ENCODE results near the gene IQUB.

IQUB gene

DNA sequence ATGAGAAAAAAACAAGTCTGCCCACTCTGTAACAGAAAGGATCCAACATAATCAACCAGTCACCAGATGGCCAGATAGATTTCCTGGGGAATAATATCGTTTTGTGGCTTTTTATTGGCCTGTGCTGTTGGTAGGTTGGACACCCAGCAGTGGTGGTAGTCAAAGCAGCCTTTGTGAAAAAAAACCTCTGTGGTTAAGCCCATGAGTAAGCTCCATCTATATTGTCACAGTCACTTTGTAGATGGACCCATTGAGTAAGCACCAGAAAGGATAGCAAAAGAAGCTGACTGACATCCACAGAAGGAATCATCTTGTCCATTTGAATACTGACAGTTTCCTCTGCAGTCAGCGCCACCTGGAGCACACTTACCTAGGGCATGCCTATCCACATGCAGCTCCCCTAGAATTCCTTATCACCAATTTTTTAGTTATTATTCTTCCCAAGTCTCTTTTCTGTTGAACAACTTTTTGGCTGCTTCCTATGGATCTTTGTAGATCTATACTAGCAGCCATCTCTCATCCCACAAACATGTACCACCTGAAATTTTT is 96.9 kb downstream of the IQUB start:
- Histone ChIP-seq H3K4me3 (ENCODE audit: low read depth in 1 of 2, low read length in 2 of 2) (no peak overlapping the region), H3K27me3 (ENCODE audit: low read depth, low read length) (no peaks in the 10 kb centered on the region), H3K9me3 (ENCODE audit: control insufficient read depth in 1 of 2, low read length in 2 of 2) (no peaks in the 10 kb centered on the region), H3K27ac (ENCODE audit: low read length) (no peak overlapping the region), H3K4me1 (ENCODE audit: control insufficient read depth in 1 of 2, insufficient read depth in 2 of 2, low read length in 2 of 2) (no peaks in the 10 kb centered on the region), H3K36me3 (ENCODE audit: control insufficient read depth in 1 of 2, insufficient read depth in 2 of 2, low read length in 2 of 2) (no peaks in the 10 kb centered on the region)

DNA sequence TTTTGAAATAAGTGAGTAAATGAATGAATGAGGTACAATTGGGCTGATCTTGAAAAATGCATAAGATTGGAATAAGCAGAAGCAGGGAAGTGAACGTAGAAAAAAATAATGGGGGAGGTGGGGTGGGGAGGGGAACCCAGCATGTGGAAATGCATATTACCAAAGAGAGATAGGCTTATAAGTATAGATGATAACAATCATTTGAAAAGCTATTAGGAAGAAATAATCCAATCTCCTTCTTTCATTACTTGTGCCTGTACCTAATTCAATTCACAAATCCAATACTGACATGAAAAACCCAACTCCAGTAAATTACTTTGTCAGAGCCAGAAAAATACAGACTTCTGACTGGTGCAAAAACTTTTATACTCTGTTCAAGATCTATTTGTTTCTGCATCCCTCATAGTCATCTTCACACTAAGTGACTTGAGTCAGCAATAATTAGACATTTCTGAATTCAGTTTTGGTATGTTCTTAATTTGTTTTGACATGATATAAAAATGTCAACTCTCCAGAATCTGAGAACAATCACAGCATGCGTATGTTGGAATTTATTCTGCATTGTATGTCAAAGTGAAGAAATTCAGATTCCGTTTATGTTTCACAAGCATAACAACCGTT is 99.2 kb downstream of the IQUB start:
- Histone ChIP-seq H3K27ac (ENCODE audit: low read length) (no peak overlapping the region), H3K9me3 (ENCODE audit: control insufficient read depth in 1 of 2, low read length in 2 of 2) (no peaks in the 10 kb centered on the region), H3K4me1 (ENCODE audit: control insufficient read depth in 1 of 2, insufficient read depth in 2 of 2, low read length in 2 of 2) (no peaks in the 10 kb centered on the region), H3K36me3 (ENCODE audit: control insufficient read depth in 1 of 2, insufficient read depth in 2 of 2, low read length in 2 of 2) (no peaks in the 10 kb centered on the region), H3K27me3 (ENCODE audit: low read depth, low read length) (no peaks in the 10 kb centered on the region), H3K4me3 (ENCODE audit: low read depth in 1 of 2, low read length in 2 of 2) (no peak overlapping the region)

DNA sequence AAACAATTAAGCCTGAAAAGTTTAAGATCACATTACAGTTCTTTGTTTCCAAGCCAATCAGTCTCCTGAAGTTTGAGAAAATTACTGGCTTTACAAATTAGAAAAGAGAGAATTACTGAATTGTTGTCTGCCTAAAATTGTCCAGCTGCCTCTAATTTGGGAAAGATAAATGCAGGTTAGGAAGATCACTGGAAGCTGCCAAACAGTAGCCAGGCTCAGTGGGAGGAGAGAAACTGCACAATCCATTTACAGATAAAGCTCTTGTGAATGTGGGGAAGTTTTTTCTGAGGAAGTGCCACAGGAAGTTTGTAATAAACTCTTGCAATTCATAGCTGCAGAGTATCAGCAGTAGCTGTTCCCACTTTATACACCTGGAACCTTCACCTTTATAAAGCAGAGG is 100.7 kb downstream of the IQUB start:
- Histone ChIP-seq H3K27ac (ENCODE audit: low read length) (no peak overlapping the region), H3K27me3 (ENCODE audit: low read depth, low read length) (no peaks in the 10 kb centered on the region), H3K36me3 (ENCODE audit: control insufficient read depth in 1 of 2, insufficient read depth in 2 of 2, low read length in 2 of 2) (no peaks in the 10 kb centered on the region), H3K4me1 (ENCODE audit: control insufficient read depth in 1 of 2, insufficient read depth in 2 of 2, low read length in 2 of 2) (no peaks in the 10 kb centered on the region), H3K4me3 (ENCODE audit: low read depth in 1 of 2, low read length in 2 of 2) (no peak overlapping the region), H3K9me3 (ENCODE audit: control insufficient read depth in 1 of 2, low read length in 2 of 2) (no peaks in the 10 kb centered on the region)

GRCh38 chr7:123432601-123433000 is 101.8 kb downstream of the IQUB start:
- Histone ChIP-seq H3K4me1 (ENCODE audit: control insufficient read depth in 1 of 2, insufficient read depth in 2 of 2, low read length in 2 of 2) (no peaks in the 10 kb centered on the region), H3K4me3 (ENCODE audit: low read depth in 1 of 2, low read length in 2 of 2) (no peak overlapping the region), H3K9me3 (ENCODE audit: control insufficient read depth in 1 of 2, low read length in 2 of 2) (no peaks in the 10 kb centered on the region), H3K27me3 (ENCODE audit: low read depth, low read length) (no peaks in the 10 kb centered on the region), H3K36me3 (ENCODE audit: control insufficient read depth in 1 of 2, insufficient read depth in 2 of 2, low read length in 2 of 2) (no peaks in the 10 kb centered on the region), H3K27ac (ENCODE audit: low read length) (no peak overlapping the region)

DNA sequence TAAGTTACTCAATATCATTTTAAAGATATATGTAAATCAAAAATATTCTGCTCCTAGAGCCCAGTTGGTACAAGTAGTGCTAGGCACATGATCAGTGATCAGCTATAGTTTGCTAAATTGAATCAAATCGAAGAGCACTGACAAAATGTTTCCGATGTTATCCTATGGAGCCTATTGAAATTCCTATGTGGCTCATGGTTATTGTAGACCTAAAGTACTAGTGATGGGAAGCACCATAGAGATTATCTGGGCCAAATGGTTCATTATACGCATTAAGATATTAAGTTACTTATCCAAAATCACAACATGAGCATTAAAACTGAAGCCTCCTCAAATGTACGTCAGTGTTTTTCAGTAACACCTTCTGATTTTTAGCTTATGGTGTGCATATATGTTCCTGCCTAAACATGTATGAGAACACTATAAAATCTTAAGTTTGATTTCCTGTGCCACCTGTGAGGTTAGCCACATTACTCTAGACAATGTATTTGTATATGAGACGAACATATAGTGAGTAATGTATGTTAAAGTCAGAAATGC is 103.2 kb downstream of the IQUB start:
- H3K36me3 ChIP-seq (ENCODE audit: control insufficient read depth in 1 of 2, insufficient read depth in 2 of 2, low read length in 2 of 2): no peaks in the 10 kb centered on the region
- H3K27ac ChIP-seq (ENCODE audit: low read length): no peak overlapping the region
- H3K9me3 ChIP-seq (ENCODE audit: control insufficient read depth in 1 of 2, low read length in 2 of 2): no peaks in the 10 kb centered on the region
- no peak overlapping the region for H3K4me3 ChIP-seq (ENCODE audit: low read depth in 1 of 2, low read length in 2 of 2)
- H3K27me3 ChIP-seq (ENCODE audit: low read depth, low read length): no peaks in the 10 kb centered on the region
- no peaks in the 10 kb centered on the region for H3K4me1 ChIP-seq (ENCODE audit: control insufficient read depth in 1 of 2, insufficient read depth in 2 of 2, low read length in 2 of 2)

- Histone ChIP-seq H3K27ac (ENCODE audit: low read length) (no peak overlapping the region), H3K27me3 (ENCODE audit: low read depth, low read length) (no peaks in the 10 kb centered on the region), H3K4me3 (ENCODE audit: low read depth in 1 of 2, low read length in 2 of 2) (no peak overlapping the region), H3K4me1 (ENCODE audit: control insufficient read depth in 1 of 2, insufficient read depth in 2 of 2, low read length in 2 of 2) (no peaks in the 10 kb centered on the region), H3K36me3 (ENCODE audit: control insufficient read depth in 1 of 2, insufficient read depth in 2 of 2, low read length in 2 of 2) (no peaks in the 10 kb centered on the region), H3K9me3 (ENCODE audit: control insufficient read depth in 1 of 2, low read length in 2 of 2) (peaks cover 0 to 8% of the 10 kb centered on the region in 2 donors)
These were observed 109.1 kb downstream of the IQUB start for GRCh38 chr7:123425246-123425645.

DNA sequence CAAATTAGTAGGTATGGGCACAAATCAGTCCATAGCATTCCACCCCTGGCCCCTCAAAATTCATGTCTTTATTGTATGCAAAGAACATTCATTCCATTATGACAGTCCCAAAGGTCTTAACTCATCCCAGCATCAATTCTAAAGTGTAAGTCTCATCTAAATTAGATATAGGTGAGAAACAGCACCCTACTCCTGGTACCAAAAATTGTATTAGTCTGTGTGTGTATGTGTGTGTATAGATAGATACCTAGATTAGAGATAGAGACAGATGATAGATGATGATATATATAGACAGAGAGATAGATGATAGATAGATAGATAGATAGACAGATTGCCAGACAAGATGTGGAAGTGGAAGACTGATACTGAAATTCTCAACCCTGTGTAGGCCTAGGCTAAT is 109.9 kb downstream of the IQUB start:
- no peak overlapping the region for H3K27ac ChIP-seq (ENCODE audit: low read length)
- no peaks in the 10 kb centered on the region for H3K36me3 ChIP-seq (ENCODE audit: control insufficient read depth in 1 of 2, insufficient read depth in 2 of 2, low read length in 2 of 2)
- H3K9me3 ChIP-seq (ENCODE audit: control insufficient read depth in 1 of 2, low read length in 2 of 2): peaks cover 0 to 8% of the 10 kb centered on the region in 2 donors

GRCh38 chr7:123423622-123424021 is 110.8 kb downstream of the IQUB start:
- Histone ChIP-seq H3K9me3 (ENCODE audit: control insufficient read depth in 1 of 2, low read length in 2 of 2) (peaks cover 0 to 8% of the 10 kb centered on the region in 2 donors), H3K27me3 (ENCODE audit: low read depth, low read length) (no peaks in the 10 kb centered on the region), H3K4me1 (ENCODE audit: control insufficient read depth in 1 of 2, insufficient read depth in 2 of 2, low read length in 2 of 2) (no peaks in the 10 kb centered on the region), H3K4me3 (ENCODE audit: low read depth in 1 of 2, low read length in 2 of 2) (no peak overlapping the region), H3K36me3 (ENCODE audit: control insufficient read depth in 1 of 2, insufficient read depth in 2 of 2, low read length in 2 of 2) (no peaks in the 10 kb centered on the region), H3K27ac (ENCODE audit: low read length) (no peak overlapping the region)

More for the DNA sequence above, 109.9 kb downstream of the IQUB start:
- no peaks in the 10 kb centered on the region for H3K27me3 ChIP-seq (ENCODE audit: low read depth, low read length)
- no peaks in the 10 kb centered on the region for H3K4me1 ChIP-seq (ENCODE audit: control insufficient read depth in 1 of 2, insufficient read depth in 2 of 2, low read length in 2 of 2)
- no peak overlapping the region for H3K4me3 ChIP-seq (ENCODE audit: low read depth in 1 of 2, low read length in 2 of 2)

DNA sequence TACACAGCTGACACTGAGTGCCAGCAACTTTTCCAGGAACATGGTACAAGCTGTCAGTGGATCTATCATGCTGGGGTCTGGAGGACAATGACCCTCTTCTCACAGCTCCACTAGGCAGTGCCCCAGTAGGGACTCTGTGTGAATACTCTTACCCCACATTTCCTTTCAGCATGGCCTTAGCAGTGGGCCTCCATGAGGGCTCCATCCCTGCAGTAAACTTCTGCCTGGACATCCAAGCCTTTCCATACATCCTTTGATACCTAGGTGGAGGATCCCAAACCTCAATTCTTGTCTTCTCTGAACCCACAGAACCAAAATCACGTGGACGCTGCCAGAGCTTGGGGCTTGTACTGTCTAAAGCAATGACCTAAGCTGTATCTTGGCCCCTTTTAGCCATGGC is 116.8 kb downstream of the IQUB start:
- no peak overlapping the region for H3K27ac ChIP-seq (ENCODE audit: low read length)
- H3K4me3 ChIP-seq (ENCODE audit: low read depth in 1 of 2, low read length in 2 of 2): no peak overlapping the region
- H3K27me3 ChIP-seq (ENCODE audit: low read depth, low read length): no peaks in the 10 kb centered on the region
- peaks cover 0 to 5% of the 10 kb centered on the region in 2 donors for H3K9me3 ChIP-seq (ENCODE audit: control insufficient read depth in 1 of 2, low read length in 2 of 2)
- H3K4me1 ChIP-seq (ENCODE audit: control insufficient read depth in 1 of 2, insufficient read depth in 2 of 2, low read length in 2 of 2): no peaks in the 10 kb centered on the region
- H3K36me3 ChIP-seq (ENCODE audit: control insufficient read depth in 1 of 2, insufficient read depth in 2 of 2, low read length in 2 of 2): no peaks in the 10 kb centered on the region

DNA sequence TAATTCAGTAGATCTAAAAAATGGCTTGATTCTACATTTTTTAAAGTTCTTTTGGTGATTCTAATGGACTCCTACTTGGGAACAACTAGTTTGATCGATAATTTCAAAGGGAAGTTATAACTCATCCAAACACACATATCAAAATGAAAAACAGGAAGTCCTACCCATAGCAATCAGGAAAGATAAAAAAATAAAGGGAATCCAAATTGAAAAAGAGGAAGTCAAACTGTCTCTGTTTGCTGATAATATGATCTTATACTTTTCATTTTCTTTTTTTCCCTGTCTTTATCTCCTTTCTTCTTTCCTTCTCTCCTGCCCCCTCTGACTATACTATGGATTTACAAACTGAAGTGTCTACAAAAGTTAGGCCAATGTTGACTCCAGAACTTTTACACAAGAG is 118.8 kb downstream of the IQUB start:
- Histone ChIP-seq H3K9me3 (ENCODE audit: control insufficient read depth in 1 of 2, low read length in 2 of 2) (peaks cover 0 to 5% of the 10 kb centered on the region in 2 donors), H3K4me3 (ENCODE audit: low read depth in 1 of 2, low read length in 2 of 2) (no peak overlapping the region), H3K4me1 (ENCODE audit: control insufficient read depth in 1 of 2, insufficient read depth in 2 of 2, low read length in 2 of 2) (no peaks in the 10 kb centered on the region), H3K36me3 (ENCODE audit: control insufficient read depth in 1 of 2, insufficient read depth in 2 of 2, low read length in 2 of 2) (no peaks in the 10 kb centered on the region), H3K27ac (ENCODE audit: low read length) (no peak overlapping the region), H3K27me3 (ENCODE audit: low read depth, low read length) (no peaks in the 10 kb centered on the region)

GRCh38 chr7:123410273-123410904 is 124.0 kb downstream of the IQUB start:
- Histone ChIP-seq H3K27ac (ENCODE audit: low read length) (no peak overlapping the region), H3K4me1 (ENCODE audit: control insufficient read depth in 1 of 2, insufficient read depth in 2 of 2, low read length in 2 of 2) (peaks cover 0 to 7% of the 10 kb centered on the region in 2 donors), H3K4me3 (ENCODE audit: low read depth in 1 of 2, low read length in 2 of 2) (no peak overlapping the region), H3K9me3 (ENCODE audit: control insufficient read depth in 1 of 2, low read length in 2 of 2) (no peaks in the 10 kb centered on the region), H3K27me3 (ENCODE audit: low read depth, low read length) (no peaks in the 10 kb centered on the region), H3K36me3 (ENCODE audit: control insufficient read depth in 1 of 2, insufficient read depth in 2 of 2, low read length in 2 of 2) (no peaks in the 10 kb centered on the region)
